ENCODE measurements around the gene ERN1.
A peak's percentile ranks its signal among the peaks of the same experiment; 100 is the strongest.

Gene ERN1

GRCh38 chr17:64001763-64002529 lies 128.0 kb downstream of the ERN1 start:
- DNase-seq: no peak

GRCh38 chr17:64001091-64001579 lies 128.8 kb downstream of the ERN1 start:
- no peak for DNase-seq

DNA sequence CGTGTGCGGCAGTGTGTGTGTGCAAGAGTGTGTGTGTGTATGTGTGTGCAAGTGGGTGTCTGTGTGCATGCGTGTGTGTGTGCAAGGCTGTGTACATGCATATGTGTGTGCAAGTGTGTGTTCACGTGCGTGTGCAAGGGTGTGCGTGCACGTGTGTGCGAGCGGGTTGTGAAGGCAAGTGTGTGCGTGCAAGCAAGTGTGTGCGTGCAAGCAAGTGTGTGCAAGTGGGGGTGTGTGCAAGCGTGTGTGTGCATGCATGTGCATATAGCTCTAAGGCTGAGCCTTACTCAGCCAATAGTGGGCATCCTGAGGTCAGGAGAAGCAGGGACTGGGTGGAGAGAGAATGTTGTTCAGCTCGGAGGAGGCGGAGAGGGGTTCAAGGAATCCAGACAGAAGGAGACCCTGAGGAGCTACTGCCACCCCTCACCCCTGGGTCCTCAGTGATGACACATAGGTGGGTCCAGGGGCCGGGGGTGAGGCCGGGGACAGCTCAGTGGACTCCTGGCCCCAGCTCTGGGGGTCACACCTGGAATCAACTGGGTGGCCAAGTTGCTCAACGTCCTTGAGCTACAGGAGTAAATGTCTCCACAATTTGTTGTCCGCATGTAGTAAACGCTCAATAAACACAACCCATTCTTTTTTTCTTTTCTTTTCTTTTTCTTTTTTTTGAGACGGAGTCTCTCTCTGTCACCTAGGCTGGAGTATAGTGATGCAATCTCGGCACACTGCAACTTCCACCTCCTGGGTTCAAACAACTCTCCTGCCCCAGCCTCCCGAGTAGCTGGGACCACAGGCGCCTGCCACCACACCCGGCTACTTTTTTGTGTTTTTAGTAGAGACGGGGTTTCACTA lies 130.0 kb downstream of the ERN1 start:
- no peak for DNase-seq

DNA sequence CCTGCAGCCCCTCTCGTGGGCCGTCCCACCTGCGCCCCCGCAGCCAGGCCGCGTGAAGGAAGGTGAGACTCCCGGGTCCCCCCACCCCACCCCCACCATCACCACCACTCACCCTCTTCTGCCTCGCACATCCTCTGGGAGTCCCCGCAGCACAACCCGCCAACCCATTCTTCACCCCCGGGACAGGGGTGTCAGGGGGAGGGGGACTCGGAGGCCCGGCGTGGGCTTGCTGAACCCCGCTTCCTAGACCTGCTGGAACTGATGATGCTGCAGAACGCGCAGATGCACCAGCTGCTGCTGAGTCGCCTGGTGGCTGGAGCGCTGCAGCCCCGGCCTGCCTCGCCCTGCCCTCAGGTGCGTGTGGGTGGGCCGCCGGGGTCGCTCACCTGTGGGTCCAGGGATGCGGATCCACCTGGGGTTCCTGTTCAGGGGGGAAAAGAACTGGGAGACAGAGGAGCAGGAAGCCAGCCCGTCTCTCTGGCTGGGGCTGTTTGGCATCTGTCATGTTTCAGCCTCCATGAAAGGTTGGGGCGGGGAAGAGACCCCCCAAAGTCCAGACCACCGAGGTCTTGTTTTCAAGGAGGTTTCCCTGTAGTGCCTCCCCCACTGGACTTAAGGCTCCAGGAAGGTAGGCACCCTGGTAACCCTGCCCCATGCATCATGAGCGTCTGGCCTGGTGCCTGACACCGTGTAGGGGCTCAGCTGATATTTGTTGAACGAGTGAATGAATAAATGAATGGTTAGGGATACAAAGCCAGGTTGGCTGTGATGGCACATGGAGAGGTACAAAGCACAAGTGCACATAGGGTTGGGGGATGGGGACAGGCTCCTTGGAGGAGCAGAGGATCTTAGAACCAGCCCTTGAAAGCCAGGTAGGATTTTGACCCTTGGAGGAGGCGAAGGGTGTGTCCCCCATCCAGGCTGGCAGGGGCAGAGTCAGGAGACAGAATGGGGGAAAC lies 130.9 kb downstream of the ERN1 start:
- no peak for DNase-seq

DNA sequence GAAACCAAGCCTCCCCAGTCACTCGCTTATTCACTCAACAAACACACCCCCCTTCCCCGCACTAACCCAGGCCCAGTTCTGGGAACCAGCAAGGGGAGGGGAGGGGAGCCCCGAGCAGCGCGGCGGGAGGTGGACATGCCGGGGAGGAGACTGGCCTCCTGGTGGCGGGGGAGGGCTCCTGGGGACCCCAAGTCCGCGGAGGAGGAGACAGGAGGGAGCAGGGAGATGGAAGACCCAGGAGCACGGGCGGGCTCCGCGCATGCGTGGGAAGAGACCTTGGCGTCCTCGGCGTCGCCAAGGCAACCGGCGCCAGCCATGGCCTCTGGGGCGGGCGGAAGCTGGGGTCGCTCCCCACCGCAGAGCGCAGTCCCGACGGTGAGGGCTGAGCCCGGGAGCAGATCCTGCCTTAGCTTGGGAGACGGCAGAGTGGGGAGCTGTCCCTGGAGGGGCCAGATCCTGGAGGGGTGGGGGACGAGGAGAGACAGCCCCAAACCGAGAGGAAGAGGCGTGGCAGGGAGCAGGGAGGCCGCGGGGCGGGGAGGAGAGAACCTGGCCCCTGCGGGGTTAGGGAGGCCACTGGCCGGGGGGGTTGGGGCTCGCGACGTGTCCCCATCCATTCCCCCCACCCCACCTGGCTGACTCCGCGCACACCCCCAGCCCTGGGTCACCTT lies 131.8 kb downstream of the ERN1 start, which contains the start of gene PRR29:
Gene PRR29, plus strand, starts transcription at position 302 of the 671 bp plus-strand sequence. Its CDS starts 14 bp downstream, at position 316.
- DNase-seq: peak; percentile 35

GRCh38 chr17:63997341-63998048 lies 132.4 kb downstream of the ERN1 start:
- DNase-seq: no peak

- no peak for DNase-seq
Measured at GRCh38 chr17:63996430-63997182, 133.3 kb downstream of the ERN1 start.

DNA sequence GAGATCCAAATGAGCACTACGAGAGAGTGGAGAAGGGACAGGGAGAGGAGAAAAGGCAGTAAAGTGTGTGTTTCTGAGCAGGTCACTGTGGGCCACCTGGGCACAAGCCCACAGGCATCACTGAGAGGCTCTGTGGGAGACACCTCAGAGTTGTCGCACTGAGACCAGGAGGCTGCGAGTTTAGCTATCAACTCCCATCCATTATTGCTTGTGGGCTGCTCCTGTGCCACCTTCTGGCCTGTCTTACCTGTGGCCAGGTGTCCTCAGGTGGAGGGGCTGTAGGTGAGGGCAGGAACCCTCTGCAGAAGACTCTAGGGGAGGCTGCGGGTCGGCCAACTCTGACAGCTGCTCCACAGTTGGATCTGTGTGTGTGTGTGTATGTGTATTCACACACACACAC lies 134.3 kb downstream of the ERN1 start:
- DNase-seq: no peak

- DNase-seq: no peak
Measured at GRCh38 chr17:63993368-63993985, 136.5 kb downstream of the ERN1 start.

GRCh38 chr17:63991611-63992010 lies 138.3 kb downstream of the ERN1 start:
- no peak for DNase-seq

GRCh38 chr17:63989622-63990345 lies 140.2 kb downstream of the ERN1 start:
- no peak for DNase-seq

All from KG1 (cell line).